Endometrial microvascular endothelial cells (primary cell): Measurements from ENCODE around the gene HPCA. TPM values are rescaled to one million over a fixed set of nuclear protein-coding genes. Genes with fewer than 3 reads are reported as not detected.

ENCODE experiments used
- in situ Hi-C: cut with HindIII; loops from 2 replicates; pipeline ENCODE4 v1.10.0; 2017; ENCODE audit warnings: low sequenced_read_pairs, low pct_unique_long_range_greater_than_20kb; ENCODE audit errors: inconsistent ontology term
- total RNA-seq: library from RNA; depleted of rRNA; stranded (reverse); fragments of >200 nt; gene quantifications from one replicate; pipeline ENCODE4 v1.2.3, GENCODE V29; 2015; ENCODE audit errors: inconsistent ontology term

The HPCA gene
- not detected for total RNA-seq

DNA sequence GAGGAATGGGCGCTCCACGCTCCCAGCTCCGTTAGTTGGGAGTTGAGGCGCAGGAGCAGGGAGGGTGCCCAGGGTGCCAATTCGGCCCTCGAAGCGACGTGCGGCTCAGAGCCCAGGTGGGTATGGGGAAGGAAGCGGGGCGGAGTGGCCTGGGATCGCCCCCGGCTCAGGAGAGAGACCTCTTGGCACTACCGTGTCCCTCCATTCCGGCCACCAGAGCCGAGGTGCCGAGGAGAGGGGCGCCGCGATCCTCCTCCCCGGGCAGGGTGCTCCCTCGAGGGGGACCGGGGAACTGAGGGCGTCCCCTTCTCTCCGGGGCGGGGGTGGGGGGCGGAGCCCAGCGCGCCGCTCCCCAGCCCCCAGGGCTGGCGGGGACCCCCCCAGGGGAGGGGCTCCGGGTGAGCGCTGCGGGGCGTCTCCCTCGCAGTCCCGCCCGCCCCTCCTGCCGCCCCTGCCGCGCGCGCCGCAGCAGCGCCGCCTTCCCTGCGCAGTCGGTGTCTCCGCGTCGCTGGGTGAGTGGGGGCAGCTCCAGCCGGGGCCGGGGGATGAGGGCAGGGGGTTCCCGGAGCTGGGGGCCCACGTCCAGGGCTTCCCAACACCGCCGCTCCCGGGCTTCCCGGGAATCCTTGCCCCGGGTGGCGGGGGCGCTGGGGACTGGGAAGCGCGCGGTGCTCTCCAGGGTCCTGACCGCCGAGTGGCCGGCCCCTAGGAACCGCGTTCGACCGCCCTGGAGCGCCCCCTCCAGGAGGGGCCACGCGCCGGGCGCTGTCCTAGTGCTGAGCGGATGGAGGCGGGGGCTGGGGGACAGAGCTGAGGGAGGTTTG, at the start of gene HPCA:
HPCA (plus strand) TSS at position 488 of the 824 bp plus-strand sequence. CDS start 2,408 bp downstream, outside the sequence.
- in situ Hi-C loops = no loop called here

DNA sequence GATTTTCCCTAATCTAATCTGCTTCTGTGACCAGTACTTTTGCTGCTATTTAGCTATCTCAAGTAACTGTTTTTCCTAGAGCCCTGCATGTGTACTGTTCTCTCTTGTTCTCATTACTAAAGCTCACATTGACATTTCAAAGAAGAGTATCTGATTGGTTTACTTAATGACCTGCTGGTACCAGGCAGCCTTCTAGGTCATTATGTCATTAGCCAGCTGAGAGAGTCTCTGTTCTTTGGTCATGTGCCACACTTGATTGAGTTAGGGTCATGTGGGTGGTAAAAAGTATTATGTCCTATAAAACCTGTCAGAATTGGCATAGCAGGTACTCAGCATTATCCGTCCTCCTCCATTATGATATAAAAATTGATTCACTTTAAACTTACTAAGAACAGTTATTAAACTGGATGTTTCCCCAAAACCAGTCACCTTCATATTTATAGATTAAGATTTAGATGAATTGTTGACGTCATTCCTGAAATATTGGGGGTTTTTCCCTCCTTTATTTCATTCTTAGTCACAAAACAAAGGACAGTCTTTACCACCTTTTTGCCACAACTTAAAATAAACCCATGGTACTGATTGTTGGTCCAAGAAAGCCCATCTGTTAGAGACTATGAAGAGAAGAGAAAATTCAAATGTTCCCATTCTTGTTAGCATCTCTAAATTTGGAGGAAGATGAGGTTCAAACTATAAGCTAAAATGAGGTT, 37.8 kb upstream of the HPCA start:
- in situ Hi-C loops = no loop called here

DNA sequence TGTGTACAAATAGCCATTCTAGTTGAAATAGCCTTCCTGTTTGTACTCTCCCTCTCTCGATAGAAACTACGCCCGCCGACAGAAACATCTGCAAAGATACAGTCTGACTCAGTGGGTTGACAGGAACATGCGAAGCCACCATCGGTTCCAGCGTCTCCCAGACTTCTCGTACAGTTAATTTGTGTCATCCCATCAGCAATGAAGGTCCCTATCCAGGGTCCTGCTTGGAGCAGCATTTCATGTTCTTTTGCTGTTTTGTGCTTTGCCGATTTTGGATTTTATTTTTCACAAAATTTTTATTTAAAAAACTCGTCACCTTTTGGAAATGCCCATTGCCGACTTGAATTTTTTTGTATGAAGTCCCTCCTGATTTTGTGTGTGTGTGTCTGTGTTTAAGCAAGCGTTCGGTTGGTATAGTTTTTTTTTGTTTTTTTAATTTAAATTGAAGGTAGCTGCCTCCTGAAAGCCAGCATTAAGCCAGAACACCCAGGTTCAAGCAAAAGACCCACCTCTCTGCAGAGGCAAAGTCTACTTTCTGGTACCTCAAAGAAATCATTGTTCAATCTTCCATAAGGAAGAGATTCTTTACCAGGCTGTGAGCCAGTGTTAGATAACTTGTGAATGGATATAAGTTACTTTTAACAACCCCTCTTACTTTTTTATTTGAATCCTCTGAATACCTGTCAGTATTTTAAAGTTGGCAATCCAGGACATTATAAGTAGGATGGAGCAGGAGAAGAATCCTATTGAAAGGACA, 30.3 kb upstream of the HPCA start:
- in situ Hi-C loops = no loop called here

DNA sequence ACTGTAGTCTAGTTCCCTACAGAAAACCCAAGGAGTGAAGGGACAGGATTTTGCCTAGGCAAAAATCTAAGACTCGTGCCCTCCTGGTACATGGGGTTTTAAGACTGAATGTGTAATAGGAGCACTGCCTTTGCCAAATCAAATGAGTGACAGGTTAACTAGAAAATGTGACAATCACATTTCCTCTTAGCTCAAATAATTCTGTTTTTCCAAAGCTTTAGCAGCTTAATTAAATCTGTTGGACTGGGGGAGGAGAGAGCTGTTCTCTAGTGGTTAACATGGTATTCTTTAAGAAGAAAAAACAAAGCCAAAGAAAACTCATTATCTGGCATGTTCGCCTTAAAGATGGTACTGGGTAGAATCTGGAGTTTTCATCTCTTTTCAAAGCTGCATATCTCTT, 28.2 kb upstream of the HPCA start:
- in situ Hi-C loops = no loop called here

GRCh38 chr1:32858791-32859190, 27.5 kb upstream of the HPCA start:
- in situ Hi-C loops = no loop called here

GRCh38 chr1:32859915-32860314, 26.4 kb upstream of the HPCA start:
- in situ Hi-C loops = no loop called here

GRCh38 chr1:32860566-32860965, 25.7 kb upstream of the HPCA start:
- in situ Hi-C loops = no loop called here

DNA sequence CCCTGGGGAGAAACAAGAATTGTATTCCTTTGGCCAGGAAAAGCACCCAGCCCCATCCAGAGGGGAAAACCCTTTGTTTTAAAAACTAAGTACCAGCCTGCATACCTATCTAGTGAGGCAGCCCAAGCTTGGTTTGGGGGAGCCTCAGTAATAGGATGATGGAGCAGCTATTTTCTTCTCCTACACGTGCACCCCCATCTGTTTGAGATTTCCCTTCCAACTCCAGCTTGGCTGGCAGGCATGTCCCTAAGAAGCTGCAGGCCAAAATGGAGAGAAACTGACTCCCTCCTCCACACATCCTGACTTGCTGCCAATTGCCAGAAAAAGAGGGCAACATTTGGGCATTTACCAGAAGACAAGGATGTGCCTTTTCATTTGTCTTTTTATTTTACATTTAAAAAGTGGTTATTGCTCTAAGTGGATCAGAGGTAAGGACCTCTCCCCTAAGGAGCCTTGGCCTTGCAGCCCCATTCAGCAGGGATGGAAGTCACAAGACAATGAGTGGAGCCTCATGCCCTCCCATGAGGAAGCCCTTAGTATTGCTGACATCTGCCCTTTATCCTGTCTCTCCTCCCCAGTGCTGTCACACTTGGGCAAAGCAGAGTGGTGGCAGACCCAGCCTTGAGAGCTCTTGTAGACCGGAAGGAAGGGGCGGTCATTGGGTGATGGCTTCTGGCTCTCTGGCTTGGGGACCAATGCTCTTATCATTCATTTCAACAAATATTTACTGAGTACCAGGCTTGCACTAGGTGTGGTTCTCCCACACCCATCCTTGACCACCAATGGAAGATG, 24.2 kb upstream of the HPCA start:
- in situ Hi-C loops = no loop called here

DNA sequence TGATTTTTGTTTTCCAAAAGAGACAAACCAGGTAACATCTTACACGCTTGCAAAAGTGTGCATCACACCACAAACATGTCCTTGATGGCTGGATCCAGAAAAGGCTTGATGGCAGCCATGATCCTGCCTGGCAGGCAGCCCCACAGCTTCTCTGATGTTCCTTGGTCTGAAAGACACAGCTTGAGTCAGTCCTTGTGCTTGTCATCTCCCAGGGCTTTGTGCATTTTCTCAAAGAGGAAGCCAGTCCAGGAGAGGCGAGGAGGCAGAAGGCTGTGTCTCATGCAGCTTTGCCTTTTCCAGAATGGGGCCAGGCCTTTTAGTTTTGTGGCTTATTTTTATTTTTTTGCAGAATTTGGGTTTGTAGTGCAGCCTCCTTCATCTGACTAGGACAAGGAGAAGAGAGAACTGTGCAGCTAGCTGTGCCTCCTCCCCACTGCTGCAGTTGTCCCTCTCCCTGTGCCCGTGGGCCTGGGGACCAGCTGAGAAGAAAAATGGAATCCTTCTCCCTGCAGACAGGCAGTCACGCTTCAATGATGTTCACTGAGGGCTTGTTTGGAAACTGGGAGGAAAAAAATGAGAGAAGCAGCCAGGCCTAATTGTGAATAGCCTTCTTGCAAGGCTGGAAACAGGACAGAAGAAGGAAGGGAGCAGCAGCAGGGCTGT, 22.9 kb upstream of the HPCA start:
- in situ Hi-C loops = no loop called here

GRCh38 chr1:32863881-32864245, 22.4 kb upstream of the HPCA start:
- in situ Hi-C loops = no loop called here

- in situ Hi-C loops = no loop called here
Observed at GRCh38 chr1:32864375-32865019, 21.8 kb upstream of the HPCA start.

DNA sequence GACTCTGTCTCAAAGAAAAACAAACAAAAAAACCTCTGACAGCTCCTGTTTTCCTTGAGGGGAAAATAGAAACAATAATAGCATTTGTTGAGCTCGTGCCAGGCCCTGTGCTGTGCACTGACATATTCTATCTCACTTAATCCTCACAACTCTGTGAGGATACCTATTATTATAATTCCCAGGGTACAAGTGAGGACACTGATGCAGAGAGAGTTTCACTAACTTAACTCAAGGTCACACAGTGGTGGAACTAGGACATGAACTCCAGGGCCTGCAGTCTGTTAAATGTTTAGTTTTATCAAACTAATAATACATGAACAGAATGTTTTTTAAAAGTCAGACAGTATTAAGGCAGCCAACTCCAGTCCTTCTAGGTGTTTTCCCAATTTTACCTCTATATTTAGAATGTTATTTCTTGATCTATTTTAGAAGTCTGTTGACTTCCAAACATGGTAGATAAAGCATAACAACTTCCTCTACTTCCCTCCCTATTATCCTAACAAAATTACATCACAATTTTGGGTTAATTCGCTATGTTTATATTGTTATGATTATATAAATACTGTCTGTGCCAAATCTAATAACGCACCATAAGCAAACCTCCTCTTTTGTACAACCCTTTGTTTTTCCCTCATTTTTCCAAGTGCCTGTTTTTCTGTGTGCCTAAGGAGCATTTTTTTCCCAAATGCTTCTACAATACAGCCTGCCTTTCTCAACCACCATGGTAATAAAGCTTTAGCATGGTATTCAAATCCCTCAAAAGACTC, 20.5 kb upstream of the HPCA start:
- in situ Hi-C loops = no loop called here

GRCh38 chr1:32867151-32867550, 19.1 kb upstream of the HPCA start:
- in situ Hi-C loops = no loop called here

DNA sequence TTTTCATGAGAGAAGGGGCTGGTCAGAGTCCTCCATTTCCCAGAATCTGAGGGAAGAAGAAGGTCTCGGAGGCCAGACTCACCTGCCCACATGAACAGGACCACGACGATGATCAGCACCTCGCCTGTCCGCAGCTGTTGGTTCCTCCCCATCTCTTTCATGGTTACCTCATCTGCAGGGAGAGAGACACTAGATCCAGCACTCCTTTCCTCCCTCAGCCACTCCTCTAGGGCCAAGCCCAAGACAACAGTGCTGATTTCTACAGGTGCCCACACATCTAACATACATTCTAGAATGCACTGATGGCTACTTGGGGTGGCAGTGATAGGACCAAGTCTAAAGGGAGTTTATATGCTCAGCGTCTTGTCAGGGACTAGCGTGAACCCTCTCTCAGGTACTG, 18.6 kb upstream of the HPCA start:
- in situ Hi-C loops = no loop called here

GRCh38 chr1:32868085-32868484, 18.2 kb upstream of the HPCA start:
- in situ Hi-C loops = no loop called here

DNA sequence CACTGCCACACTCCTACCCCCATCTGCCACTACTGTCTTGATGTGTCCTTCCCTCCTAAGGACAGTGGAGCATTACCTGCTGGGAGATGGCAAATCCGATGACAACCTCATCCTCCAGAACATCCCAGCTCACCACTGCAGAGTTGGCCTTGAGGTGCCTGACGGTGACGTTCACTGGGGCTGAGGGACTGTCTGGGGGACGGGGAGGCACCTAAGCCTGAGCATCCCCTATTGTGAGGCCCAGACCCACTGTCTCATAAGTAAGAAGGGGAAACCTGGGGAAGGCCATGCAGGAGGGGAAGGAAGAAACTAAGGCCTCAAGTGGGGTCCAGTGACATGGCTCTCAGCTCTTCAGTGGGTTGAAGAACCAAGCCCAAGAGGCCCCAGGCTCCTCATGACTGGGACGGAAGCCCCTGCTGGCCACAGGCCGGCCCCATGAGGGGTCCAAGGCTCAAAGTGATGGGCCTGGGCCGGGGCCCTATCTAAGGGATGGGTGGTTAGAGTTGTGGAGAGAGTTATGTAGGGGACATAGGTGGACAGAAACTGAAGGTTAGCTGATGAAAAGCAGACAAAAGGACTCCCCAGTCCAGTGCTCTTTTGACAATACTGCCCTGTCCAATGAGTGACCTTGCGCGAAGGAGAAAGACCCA, 17.4 kb upstream of the HPCA start:
- in situ Hi-C loops = no loop called here
